ENCODE measurements around the gene MYO1D.

The MYO1D gene

GRCh38 chr17:32444301-32445073 is 432.4 kb downstream of the MYO1D start, which contains the start of gene PSMD11:
PSMD11 (plus strand) TSS chr17:32444510; CDS start chr17:32444524, 14 bp downstream.
- DNase-seq = peak; percentile 93

DNA sequence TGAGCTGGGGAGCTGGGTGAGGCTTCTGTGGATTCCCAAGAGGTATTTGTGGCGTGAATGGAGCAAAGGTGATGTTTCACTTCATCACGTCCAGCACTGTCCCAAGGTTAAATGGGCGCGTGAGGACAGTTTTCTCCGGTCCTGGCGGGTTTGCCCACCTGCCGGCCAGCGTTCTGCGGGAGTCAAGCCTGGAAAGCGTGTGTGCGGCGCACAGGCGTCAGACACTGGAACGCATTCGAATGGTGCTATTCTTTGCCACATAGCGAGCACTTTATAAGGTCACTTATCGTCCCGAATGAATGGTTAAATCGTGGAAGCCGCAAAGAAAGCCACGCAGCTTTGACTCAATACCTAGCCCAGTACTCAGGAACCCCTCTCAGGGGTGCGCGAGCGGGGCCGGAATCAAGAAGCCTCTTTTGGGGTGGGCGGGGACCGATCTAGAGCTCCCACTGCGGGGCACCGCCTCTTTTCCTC is 433.1 kb downstream of the MYO1D start:
- DNase-seq = no peak
